Heart left ventricle (tissue), 13 donors: ENCODE measurements around the gene IRS2.

ENCODE experiments used
- CTCF ChIP-seq, 12 donors: fragments of 200-600 bp; sonication (generic) in 4 of 12; IDR thresholded peaks; one replicate each; pipeline versions ENCODE4 v1.5.0 to v1.8.0; 2018 to 2022; ENCODE audit warnings: antibody characterized with exemption in 12 of 12, mild to moderate bottlenecking in 5 of 12
- POLR2A ChIP-seq, 2 donors: fragments of 450-650 bp; IDR thresholded peaks; one replicate each; pipeline ENCODE4 v1.6.1; 2017; ENCODE audit warnings: antibody characterized with exemption in 2 of 2, mild to moderate bottlenecking in 2 of 2, moderate library complexity in 2 of 2
- donor health status: ischemic (EF 13 %, LVEDD 7.1; RV severe dilation, severe dysfunction).
- donor health status: DM: no; HTN: yes; CAD: no.
- donor health status: DM: no; HTN: no; CAD: no.
- donor health status: ischemic (EF 25% LVEDD 6.9; RV normal size, moderate dysfunction).
- donor health status: ischemic (EF 25% LVEDD 5.7; RV mildly dilated, moderate dysfunction).
- donor health status: ischemic (EF 35%, LVEDD 5.7; RV mildly dilated, moderate dysfunction).
- donor health status: nonischemic (EF 11% LVEDD 7.7; RV severe dilation, severe dysfunction).
- donor health status: DM: yes; HTN: yes; CAD: no.
- donor health status: PGD.
- donor health status: ischemic (EF 29% LVEDD 5.4; RV normal size, mild dysfunction).
- donor health status: nonischemic (EF 23%, LVEDD 6.1; RV moderate dilation, normal function).

GRCh38 chr13:109771926-109772325 is 14.5 kb downstream of the IRS2 start:
- no peak for TF ChIP-seq POLR2A (IDR thresholded peaks at IDR 0.05)
- TF ChIP-seq CTCF (IDR thresholded peaks at IDR 0.05): no peak
